Immature natural killer cell (primary cell): ENCODE measurements around the gene SLC9A5. TPM values are rescaled to one million over a fixed set of nuclear protein-coding genes. Genes with fewer than 3 reads are reported as not detected.
A peak's percentile ranks its signal among the peaks of the same experiment; 100 is the strongest.

Experiments
- DNase-seq, 3 donors: peaks; one replicate each; pipeline ENCODE4 v3.0.0; 2022; ENCODE audit warnings: mixed read lengths in 1 of 3
- H3K27ac Mint-ChIP-seq, 6 donors: one replicate each; pipeline ENCODE4 v1.8.0; 2020; ENCODE audit warnings: mixed read lengths in 6 of 6, mild to moderate bottlenecking in 5 of 6, inconsistent platforms in 4 of 6, moderate library complexity in 3 of 6
- H3K27me3 Mint-ChIP-seq, 3 donors: one replicate each; pipeline ENCODE4 v1.8.0; 2020 to 2021; ENCODE audit warnings: low read depth in 3 of 3, mild to moderate bottlenecking in 3 of 3, mixed read lengths in 3 of 3, moderate library complexity in 3 of 3, inconsistent platforms in 1 of 3
- H3K36me3 Mint-ChIP-seq, 3 donors: one replicate each; pipeline ENCODE4 v1.8.0; 2020; ENCODE audit warnings: mixed read lengths in 3 of 3, inconsistent platforms in 2 of 3, mild to moderate bottlenecking in 2 of 3
- H3K4me1 Mint-ChIP-seq, 2 donors: one replicate each; pipeline ENCODE4 v1.8.0; 2020; ENCODE audit warnings: inconsistent platforms in 2 of 2, mild to moderate bottlenecking in 2 of 2, mixed read lengths in 2 of 2, moderate library complexity in 1 of 2
- H3K4me3 Mint-ChIP-seq, 5 donors: one replicate each; pipeline ENCODE4 v1.8.0; 2020; ENCODE audit warnings: mild to moderate bottlenecking in 5 of 5, mixed read lengths in 5 of 5, inconsistent platforms in 3 of 5, moderate library complexity in 3 of 5
- H3K9me3 Mint-ChIP-seq, 6 donors: one replicate each; pipeline ENCODE4 v1.8.0; 2020; ENCODE audit warnings: mild to moderate bottlenecking in 6 of 6, mixed read lengths in 6 of 6, inconsistent platforms in 4 of 6, moderate library complexity in 3 of 6
- polyA plus RNA-seq, 3 donors: library from polyadenylated mRNA; unstranded; fragments of 300-500 nt; fragmentation: Illumina TruSeq; gene quantifications; one replicate each; pipeline ENCODE4 v1.2.3, GENCODE V29; 2021

Gene SLC9A5
- polyA plus RNA-seq, 3 donors from 2014 or later: 0.46 TPM; not detected in 2

DNA sequence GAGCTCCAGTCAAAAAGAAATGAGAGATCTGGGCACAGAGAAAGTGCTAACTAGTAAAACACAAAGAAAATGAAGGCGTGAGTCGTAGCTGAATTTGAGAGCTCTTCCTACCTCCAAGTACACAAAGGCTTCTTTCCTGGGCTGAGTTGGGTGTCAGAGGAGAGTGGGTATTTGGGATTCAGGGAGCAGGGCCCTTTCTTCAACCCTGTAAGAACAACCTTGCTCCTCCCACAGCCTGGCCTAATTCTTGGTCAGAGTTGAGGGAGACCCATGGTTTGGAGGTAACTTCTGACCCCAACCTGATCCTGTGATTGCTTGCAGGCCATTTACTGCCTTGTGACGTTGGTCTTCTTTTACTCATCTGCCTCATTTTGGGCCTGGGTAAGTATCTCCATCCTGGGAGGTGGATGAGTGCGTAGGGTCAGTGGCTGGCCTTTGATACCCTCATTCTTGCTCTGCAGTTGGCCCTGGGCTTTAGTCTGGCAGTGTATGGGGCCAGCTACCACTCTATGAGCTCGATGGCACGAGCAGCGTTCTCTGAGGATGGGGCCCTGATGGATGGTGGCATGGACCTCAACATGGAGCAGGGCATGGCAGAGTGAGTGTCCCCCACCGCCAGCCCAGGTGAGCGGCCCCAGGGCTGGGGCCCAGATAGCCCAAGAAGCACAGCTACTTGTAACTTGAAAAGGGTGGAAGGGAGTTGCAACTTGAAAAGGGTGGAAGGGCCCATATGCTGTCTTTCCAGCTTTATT lies 20.6 kb upstream of the SLC9A5 start:
- H3K36me3 Mint-ChIP-seq: peaks cover 4 to 7% (median 5%) of the 10 kb centered on the region in 3 donors
- peaks cover 28 to 30% of the 10 kb centered on the region in 2 donors for H3K4me1 Mint-ChIP-seq

DNA sequence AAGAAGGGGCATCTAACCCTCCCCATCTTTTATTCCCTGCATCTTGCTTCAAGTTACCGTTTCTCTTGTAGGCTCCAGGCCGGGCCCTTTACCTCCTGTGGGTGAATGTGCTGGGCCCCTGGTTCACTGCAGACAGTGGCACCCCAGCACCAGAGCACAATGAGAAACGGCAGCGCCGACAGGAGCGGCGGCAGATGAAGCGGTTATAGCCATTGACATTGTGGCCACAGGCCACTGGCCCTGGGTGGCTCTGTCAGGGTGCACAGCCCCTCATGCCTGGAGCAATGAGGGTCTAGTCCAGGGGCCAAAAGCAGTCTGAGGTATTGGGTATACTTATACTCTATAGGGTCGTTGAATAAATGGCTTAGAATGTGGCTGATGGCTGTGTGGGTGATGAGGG lies 19.9 kb upstream of the SLC9A5 start:
- peaks cover 28 to 30% of the 10 kb centered on the region in 2 donors for H3K4me1 Mint-ChIP-seq
- peak overlapping the region in 2 of 6 donors; percentile 67 to 74 for H3K27ac Mint-ChIP-seq
- H3K9me3 Mint-ChIP-seq: no peaks in the 10 kb centered on the region
- peaks cover 4 to 11% (median 5%) of the 10 kb centered on the region in 3 donors for H3K36me3 Mint-ChIP-seq
- peak overlapping the region; percentile 9 to 98 (median 96) for H3K4me3 Mint-ChIP-seq
- no peak for DNase-seq
- peaks cover 0 to 8% (median 6%) of the 10 kb centered on the region in 3 donors for H3K27me3 Mint-ChIP-seq

More for the DNA sequence above, 20.6 kb upstream of the SLC9A5 start:
- no peak for DNase-seq
- peak overlapping the region; percentile 93 to 98 (median 96) for H3K27ac Mint-ChIP-seq
- H3K27me3 Mint-ChIP-seq: peaks cover 0 to 8% (median 5%) of the 10 kb centered on the region in 3 donors
- no peaks in the 10 kb centered on the region for H3K9me3 Mint-ChIP-seq
- peak overlapping the region; percentile 95 to 99 (median 96) for H3K4me3 Mint-ChIP-seq

DNA sequence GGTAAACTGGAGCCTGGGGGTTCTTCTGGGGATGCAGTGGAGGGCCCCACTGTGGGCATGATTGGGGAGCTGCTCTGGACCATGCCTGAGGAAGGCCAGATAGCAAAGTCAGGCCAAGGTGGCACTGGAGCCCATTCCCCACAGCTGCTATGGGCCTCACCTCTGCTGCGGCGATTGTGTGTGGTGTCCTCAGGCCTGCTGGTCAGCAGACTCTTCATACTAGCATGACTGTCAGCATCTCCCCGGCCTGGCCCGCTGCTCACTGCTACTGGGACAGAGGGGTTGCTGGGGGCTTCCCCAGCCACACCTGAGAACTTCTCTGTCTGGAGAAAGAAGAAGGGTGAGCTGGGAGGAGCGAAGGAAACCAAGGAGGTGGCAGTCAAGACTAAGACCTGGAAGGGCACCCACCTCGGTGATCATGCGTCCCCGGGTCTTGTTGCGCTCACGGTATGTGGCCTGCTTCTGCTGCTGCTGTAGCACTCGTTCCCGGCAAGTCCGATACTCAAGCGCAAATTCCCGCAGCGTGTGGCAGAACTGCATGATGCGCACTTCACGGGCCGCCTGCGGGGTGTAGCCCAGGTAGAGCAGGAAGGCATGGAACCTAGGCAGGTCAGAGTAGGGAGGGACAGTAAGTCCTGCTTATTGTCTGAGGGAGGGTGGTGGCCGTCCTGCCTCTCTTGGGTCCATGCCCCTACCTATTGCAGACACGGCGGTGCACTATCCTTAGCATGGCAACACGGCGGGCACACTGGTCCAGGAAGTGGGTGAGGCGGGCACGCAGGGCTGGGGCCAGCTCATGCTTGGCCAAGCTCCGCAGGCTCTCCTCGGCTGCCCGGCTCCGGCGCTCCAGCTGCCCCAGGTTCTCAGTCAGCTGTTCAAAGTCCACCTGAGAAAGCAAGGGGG lies 18.6 kb upstream of the SLC9A5 start:
- Mint-ChIP-seq H3K27me3 (peaks cover 0 to 8% (median 6%) of the 10 kb centered on the region in 3 donors), H3K9me3 (no peaks in the 10 kb centered on the region), H3K27ac (peak overlapping the region in 2 of 6 donors; percentile 5 to 19), H3K4me3 (peak overlapping the region in 2 of 5 donors; percentile 28 to 96), H3K36me3 (peaks cover 4 to 11% (median 8%) of the 10 kb centered on the region in 3 donors), H3K4me1 (peaks cover 28 to 30% of the 10 kb centered on the region in 2 donors)
- DNase-seq: no peak

DNA sequence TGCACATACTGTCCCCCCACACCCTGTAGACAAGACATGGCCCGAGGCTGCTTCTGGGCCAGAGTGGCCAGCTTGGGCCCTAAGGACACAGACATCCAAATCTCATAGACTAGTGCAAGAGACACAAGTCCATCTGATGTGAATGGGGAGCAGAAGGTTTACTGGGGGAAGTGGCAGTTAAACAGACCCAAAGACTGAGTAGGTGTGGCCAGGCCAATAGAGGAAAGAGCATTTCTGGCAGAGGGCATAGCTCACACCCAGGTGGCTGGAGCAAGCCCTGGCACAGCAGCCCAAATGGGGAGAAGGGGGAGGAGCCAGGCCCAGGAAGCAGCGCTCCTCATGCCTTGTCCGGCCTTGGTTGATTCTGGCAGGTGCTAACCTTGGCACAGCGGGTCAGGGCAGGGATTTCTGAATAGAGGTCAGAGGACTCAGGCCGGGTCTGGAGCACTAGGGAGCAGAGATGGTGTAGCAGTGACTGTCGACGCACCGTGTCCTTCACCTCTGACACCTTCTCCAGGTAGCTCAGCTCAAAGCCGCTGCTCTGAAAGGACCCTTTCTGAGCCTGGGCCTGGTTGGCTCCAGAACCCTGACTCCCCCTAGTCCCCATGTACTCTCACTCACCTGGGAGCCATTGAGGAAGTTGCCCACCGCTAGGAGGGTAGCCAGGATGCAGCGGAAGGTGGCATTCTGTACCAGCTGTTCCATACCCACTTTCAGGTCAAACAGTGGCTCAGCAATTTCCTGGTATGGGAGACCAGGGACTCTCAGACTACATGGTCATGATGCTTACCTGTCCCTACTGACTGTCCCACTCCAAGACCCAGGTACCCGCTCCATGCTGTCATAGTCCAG lies 17.7 kb upstream of the SLC9A5 start:
- peaks cover 5 to 12% (median 9%) of the 10 kb centered on the region in 3 donors for H3K36me3 Mint-ChIP-seq
- peaks cover 23 to 24% of the 10 kb centered on the region in 2 donors for H3K4me1 Mint-ChIP-seq
- H3K27me3 Mint-ChIP-seq: peaks cover 0 to 6% (median 5%) of the 10 kb centered on the region in 3 donors
- H3K27ac Mint-ChIP-seq: peak overlapping the region in 2 of 6 donors; percentile 7 to 19
- no peak for DNase-seq
- H3K4me3 Mint-ChIP-seq: no peak overlapping the region
- H3K9me3 Mint-ChIP-seq: no peaks in the 10 kb centered on the region

DNA sequence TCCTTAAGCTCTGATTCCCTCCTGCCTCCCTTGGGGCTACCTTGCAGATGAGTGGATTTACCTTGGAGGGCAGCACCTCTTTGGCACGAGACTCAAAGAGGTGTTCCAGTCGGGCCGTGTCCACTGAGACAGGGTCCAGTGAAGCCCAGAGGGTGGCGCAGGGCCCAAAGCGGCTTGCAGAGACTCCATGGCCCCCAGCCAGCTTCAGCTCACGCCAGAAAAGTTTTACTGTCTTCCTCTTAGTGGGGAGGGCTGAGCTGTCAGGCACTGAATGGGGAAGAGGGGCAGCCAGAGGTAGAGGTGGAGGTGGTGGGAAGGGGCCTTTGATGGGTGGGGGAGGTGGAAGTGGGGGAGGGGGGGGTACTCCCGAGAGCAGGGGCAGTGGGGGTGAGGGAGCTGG lies 15.2 kb upstream of the SLC9A5 start:
- Mint-ChIP-seq H3K4me1 (no peaks in the 10 kb centered on the region), H3K27me3 (peaks cover 2 to 5% (median 2%) of the 10 kb centered on the region in 3 donors), H3K36me3 (peaks cover 5 to 25% (median 13%) of the 10 kb centered on the region in 3 donors), H3K27ac (no peak overlapping the region), H3K4me3 (no peak overlapping the region), H3K9me3 (no peaks in the 10 kb centered on the region)
- DNase-seq: no peak

DNA sequence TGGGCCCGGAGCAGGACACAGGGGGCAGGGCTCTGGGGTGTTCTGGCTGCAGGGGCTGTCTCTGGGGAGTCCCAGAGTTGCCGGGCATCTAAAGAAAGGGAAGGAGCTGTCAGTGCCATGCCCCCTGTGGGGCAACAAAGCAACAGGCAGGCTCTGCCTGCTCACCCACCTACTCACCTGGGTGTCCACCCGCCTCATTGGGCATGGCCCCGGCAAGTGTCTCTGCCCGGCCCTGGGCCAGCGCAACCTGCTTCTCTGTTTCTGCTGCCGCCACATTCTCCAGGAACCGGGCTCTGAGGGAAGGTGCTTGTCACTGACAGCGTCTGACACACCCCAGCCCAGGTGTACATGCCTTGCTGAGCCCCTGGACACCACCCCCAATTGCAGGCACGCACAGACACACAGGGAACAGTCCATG lies 14.6 kb upstream of the SLC9A5 start:
- DNase-seq: no peak
- H3K27me3 Mint-ChIP-seq: peaks cover 2 to 5% (median 2%) of the 10 kb centered on the region in 3 donors

DNA sequence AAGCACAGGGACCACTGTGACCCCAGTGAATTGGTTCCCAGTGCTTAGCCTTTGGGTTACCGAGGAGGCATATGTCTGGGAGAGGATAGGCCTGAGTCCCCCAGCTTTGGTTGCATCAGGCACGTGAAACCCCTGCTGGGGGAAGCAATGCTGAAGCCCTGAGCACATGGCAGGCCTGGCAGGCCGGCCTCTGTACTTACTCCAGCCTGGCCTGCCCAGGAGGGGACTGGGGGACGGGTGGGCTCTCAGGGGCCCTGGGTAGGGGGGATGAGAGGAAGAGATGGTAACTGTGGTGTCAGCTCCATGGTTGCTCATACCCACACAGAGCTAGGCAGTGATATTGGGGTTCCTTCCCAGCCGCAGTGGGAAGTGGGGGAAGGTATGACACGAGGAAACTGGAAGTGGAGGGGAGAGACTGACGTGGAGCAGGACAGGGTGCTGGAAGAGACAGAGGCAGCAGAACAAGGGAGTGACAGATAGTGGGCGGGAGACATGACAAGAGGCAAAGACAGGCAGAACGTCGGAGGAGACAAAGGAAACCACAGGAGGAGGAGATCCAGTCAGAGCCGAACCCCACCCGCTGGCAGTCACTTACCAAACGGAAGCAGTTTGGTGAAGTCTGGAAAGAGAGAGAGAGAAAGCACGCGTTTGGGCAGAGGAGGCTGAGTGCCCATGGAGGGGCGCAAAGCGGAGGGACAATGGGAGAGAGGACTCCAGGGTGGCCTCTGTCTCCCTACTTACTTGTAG lies 12.8 kb upstream of the SLC9A5 start:
- peaks cover 2 to 3% (median 2%) of the 10 kb centered on the region in 3 donors for H3K27me3 Mint-ChIP-seq
- H3K36me3 Mint-ChIP-seq: peaks cover 5 to 22% (median 9%) of the 10 kb centered on the region in 3 donors
- H3K4me3 Mint-ChIP-seq: no peak overlapping the region
- H3K9me3 Mint-ChIP-seq: no peaks in the 10 kb centered on the region
- H3K27ac Mint-ChIP-seq: peak overlapping the region in 3 of 6 donors; percentile 7 to 63 (median 58)
- peaks cover 4 to 7% of the 10 kb centered on the region in 2 donors for H3K4me1 Mint-ChIP-seq
- no peak for DNase-seq

More for the DNA sequence above, 14.6 kb upstream of the SLC9A5 start:
- H3K4me3 Mint-ChIP-seq: no peak overlapping the region
- no peaks in the 10 kb centered on the region for H3K9me3 Mint-ChIP-seq
- no peaks in the 10 kb centered on the region for H3K4me1 Mint-ChIP-seq
- peaks cover 5 to 27% (median 13%) of the 10 kb centered on the region in 3 donors for H3K36me3 Mint-ChIP-seq
- no peak overlapping the region for H3K27ac Mint-ChIP-seq

DNA sequence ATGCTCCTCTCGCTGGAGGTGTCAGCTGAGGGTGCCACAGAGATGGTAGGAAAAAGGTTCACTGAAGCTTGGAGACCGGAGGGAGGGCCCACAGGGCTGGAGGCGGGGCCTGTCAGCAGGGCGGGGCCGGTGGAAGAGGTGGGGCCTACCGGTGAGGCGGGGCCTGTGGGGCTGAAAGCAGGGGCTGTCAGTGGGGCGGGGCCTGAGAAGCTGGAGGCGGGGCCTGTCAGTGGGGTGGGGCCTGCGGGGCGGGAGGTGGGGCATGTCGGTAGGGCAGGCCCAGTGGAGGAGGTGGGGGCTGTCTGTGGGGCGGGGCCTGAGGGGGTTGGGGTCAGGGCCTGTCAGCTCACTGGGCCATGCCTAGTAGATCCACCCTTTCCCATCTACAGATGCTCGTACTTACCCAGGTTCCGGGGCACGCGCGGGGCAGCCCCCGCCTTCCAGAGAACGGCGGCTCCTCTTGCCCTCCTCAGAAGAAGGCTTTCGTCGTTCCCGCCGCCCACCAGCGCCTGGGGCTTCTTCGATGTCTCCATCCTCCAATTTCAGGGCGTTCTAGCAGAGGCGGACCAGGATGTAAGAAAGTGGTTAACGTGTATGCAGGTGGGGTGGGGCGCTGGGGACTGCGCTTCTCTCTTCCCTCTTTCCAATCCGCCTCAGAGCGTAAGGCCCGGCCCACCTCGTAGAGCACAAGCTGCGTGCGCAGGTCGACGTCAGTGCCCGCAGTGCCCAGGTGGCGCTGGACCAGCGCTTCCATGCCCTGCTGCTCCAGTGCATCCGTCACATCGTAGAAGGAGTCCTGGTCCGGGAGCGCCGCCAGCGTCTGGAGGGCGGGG lies 12.0 kb upstream of the SLC9A5 start:
- Mint-ChIP-seq H3K27me3 (peaks cover 2 to 5% (median 2%) of the 10 kb centered on the region in 3 donors), H3K4me1 (peaks cover 7 to 9% of the 10 kb centered on the region in 2 donors), H3K27ac (peak overlapping the region in 2 of 6 donors; percentile 62 to 63), H3K36me3 (peaks cover 5 to 22% (median 9%) of the 10 kb centered on the region in 3 donors), H3K4me3 (no peak overlapping the region), H3K9me3 (no peaks in the 10 kb centered on the region)
- peak; percentile 55 to 62 (median 56) for DNase-seq

DNA sequence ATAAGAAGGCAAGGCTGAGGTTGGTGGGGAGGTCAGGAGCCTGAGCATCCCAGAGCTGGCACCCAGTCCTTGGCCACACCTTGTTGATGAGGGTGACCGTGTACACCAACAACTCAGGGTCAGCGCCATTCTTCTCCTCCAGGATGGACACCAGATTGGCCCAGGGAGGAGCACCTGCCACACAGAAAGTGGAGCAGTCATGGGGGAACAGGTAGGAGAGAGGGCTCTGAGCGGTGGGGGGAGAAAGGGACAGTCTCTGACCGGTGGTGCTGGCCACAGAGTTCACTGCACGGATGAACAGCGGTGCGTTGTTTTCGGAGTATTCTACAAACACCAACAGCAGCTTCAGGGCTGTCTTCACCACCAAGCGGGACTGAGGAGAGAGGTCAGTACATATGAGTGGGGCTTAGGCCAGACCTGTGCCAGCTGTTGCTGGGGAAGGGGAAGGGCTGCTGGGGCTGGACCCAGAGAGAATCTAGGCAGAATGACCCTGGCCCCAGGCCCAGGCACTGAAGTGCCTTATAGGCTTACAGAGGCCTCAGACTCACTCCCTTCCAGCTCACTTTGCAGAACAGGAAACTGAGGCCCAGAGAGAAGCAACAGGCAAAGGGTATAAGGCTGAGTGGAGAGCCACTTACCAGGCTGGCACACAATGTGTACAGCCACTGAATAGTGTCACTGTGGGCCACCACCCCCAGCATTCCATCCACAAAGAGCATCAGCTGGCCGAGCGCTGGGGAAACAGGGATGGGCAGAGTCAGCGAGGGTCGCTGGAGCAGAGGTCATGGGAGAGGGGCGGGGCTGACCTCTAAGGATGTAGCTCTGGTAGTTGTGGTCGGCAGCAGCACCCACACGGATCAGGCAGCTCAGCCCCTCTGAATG lies 11.1 kb upstream of the SLC9A5 start:
- no peak for DNase-seq
- H3K4me1 Mint-ChIP-seq: peaks cover 11 to 12% of the 10 kb centered on the region in 2 donors
- peaks cover 2 to 5% (median 2%) of the 10 kb centered on the region in 3 donors for H3K27me3 Mint-ChIP-seq
- H3K4me3 Mint-ChIP-seq: no peak overlapping the region
- peak overlapping the region in 2 of 6 donors; percentile 8 to 62 for H3K27ac Mint-ChIP-seq
- H3K9me3 Mint-ChIP-seq: no peaks in the 10 kb centered on the region
- peaks cover 5 to 22% (median 9%) of the 10 kb centered on the region in 3 donors for H3K36me3 Mint-ChIP-seq

DNA sequence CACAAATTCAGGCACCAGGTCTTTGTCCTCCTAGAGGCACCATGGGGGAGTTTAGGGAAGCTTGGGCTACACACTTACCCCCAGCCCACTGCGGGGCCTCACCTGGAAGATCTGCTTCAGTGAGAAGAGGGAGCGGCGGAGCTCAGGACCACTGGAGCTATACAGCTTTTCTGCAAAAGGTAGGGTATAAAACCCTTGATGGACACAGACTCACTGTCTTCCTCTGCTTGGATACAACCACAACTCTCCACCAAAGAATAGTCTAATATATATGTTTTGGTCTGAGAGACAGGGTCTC lies 10.6 kb upstream of the SLC9A5 start:
- H3K27me3 Mint-ChIP-seq: peaks cover 1 to 5% (median 2%) of the 10 kb centered on the region in 3 donors

DNA sequence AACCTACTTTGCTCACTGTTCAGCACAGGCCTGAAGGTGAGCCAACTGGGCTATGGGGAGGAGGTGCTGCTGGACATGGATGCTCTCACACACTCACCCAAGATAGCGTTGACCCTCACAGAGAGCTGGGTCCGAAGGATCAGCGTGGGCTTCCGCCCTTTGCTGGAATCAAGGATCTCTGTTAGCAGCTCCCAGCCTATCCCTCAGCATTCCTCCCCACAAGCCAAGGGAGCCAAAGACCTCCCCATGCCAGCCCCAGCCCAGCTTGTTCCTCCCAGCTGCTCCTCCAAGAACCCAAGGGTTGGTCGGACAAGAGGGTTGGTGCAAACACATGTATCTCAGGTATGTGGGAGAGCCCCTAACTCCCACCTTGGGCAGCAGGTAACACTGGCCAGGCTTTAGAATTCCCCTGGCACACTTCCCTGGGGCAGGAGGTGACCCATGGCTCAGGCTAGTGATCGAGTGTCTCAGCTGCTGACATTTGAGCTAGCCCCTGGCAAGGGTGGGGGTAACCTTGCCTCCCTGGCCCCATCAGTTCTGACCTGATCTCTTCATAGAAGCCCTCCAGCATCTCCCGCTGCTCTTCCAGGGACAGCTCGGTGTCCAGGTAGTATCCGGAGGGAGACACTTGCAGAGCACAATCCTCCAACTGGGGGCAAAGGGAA lies 9.8 kb upstream of the SLC9A5 start:
- no peak for DNase-seq
- Mint-ChIP-seq H3K27ac (peak overlapping the region in 2 of 6 donors; percentile 34 to 39), H3K36me3 (peaks cover 5 to 22% (median 6%) of the 10 kb centered on the region in 3 donors), H3K27me3 (peaks cover 0 to 5% (median 2%) of the 10 kb centered on the region in 3 donors), H3K9me3 (no peaks in the 10 kb centered on the region), H3K4me3 (no peak overlapping the region), H3K4me1 (peaks cover 20 to 21% of the 10 kb centered on the region in 2 donors)

More for the DNA sequence above, 10.6 kb upstream of the SLC9A5 start:
- Mint-ChIP-seq H3K27ac (peak overlapping the region in 1 of 6 donors; percentile 34), H3K36me3 (peaks cover 5 to 22% (median 9%) of the 10 kb centered on the region in 3 donors), H3K9me3 (no peaks in the 10 kb centered on the region), H3K4me3 (no peak overlapping the region), H3K4me1 (peaks cover 13 to 14% of the 10 kb centered on the region in 2 donors)
- no peak for DNase-seq
